Kidney capillary endothelial cell (primary cell): ENCODE results near the gene C1QB.
"Not testable (repeated sequence)": the region's sequence is repeated elsewhere in the genome, so short reads cannot be mapped to it uniquely, and the experiment has no call there.

Experiments
- DNase-seq: peaks from one replicate; pipeline ENCODE4 v3.0.0-alpha.2; 2018; ENCODE audit warnings: low spot score

Gene C1QB

DNA sequence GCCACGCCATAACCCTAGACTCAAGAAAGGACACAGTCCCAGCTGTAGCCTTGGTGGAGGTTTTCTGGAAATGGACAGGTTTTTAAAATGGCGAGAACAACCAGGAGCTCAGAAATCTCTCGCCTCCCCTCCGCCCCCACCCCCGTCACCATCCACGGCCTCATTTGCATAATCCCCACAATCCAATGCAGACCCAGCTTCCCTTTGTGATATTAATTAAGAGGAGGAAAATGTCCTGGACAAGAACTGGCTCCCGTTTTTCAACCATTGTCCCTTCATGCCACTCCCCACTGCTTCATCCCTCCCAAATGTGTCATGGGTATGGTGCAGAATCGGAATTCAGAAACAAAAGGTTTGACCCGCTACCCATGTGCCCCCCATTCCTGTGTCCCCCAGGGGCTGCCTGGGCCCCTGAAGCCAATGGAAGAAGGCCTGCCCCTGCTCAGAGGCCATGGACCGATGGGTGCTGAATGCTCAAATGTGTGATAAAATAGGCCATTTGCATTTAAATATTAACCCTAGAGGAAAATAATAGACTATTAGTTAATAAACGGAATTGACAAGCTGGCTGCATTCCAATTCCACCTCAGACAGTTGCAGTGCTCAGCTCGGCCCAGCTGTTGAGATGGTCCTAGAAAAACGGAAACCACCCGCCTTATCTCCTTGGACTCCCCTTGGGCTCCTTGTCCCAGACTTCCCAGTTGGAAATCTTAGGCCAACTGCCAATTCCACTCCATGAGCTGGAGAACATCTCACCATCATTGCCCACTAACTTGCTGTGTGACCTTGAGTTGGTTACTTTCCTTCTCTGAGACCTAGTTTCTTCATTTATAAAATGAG lies 46.9 kb downstream of the C1QB start:
- DNase-seq, result no peak

DNA sequence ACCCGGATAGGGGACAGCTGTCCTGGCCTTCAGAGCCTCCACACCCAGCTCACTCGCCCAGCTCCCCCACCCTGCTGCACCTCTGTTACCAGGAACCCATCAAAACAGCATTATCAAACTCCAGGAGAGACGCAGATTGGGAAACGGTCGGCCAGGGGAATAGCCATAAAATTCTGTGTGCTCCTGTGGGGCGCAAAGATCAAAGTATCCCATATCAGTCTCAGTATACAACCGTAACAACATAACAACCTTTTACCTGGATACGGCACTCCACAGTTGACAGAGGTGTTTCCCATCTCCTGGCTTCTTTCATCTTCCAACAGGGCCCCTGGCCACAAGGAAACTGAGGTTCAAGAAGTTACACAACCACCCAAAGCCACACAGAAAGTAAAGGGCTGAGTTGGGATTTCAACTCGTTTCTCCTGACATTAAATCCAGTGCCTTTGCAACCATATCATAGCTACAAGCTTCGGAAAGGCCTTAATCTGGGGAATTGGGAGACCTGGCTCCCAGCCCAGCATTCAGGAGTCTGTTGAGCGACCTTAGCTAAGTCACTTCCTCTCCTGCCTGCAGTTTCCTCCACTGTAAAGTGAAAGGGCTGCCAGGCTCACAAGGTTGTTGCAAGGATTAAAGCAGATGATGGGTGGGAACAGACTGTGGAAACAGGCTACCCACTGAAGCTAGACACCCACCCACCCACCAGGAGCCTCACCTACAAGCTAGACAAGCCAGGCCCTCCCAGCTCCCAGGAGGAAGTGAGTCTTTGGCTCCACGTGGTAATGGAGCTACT lies 49.5 kb downstream of the C1QB start:
- DNase-seq, result peak; percentile 62

DNA sequence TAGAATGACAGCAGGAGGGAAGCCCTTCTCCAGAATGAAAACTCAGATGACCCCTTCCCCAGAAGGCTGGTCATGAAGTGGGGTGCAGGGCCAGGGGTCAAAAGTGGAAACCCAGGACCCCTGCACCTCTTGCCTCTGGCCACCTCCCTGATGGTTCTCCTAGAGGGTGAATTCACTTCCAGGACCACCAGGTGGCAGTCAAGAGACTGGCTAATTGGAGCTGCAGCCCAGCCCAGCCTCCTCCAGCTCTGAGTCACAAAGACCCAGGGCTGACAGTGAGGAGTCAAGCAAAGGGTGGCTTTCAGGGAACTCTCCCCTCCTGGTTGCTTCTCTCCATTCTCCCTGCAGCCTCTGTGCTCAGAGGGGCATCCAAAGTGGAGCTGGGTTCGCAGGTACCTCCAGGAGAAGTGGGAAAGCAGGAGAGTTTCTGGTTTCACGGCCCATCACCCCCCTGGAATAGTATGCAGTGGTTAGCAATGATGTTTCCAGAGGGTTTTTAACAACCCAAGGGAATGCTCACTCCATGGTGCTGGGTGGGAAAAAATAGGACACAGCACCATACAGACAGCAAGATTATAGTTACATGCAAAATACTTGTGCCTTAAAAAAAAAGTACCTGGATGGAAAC lies 51.5 kb downstream of the C1QB start:
- peak; percentile 78 for DNase-seq

DNA sequence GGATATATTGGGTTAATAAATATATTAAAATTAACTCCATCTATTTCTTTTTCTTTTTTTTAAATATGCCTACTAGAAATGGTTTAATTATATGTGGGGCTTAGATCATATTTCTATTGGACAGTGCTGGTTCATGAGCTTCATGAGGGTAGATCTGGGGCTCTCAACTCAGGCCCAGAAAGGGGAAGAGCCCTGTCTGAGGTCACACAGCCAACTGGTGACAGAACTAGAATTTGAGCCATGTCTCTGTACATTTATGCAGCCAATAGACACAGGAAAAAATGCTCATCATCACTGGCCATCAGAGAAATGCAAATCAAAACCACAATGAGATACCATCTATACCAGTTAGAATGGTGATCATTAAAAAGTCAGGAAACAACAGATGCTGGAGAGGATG lies 52.5 kb downstream of the C1QB start:
- DNase-seq, result no peak

DNA sequence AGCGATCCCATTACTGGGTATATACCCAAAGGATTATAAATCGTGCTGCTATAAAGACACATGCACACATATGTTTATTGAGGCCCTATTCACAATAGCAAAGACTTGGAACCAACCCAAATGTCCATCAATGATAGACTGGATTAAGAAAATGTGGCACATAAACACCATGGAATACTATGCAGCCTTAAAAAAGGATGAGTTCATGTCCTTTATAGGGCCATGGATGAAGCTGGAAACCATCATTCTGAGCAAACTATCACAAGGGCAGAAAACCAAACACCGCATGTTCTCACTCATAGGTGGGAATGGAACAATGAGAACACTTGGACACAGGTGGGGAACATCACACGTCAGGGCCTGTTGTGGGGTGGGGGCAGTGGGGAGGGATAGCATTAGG lies 53.1 kb downstream of the C1QB start:
- DNase-seq, result not testable (repeated sequence)

DNA sequence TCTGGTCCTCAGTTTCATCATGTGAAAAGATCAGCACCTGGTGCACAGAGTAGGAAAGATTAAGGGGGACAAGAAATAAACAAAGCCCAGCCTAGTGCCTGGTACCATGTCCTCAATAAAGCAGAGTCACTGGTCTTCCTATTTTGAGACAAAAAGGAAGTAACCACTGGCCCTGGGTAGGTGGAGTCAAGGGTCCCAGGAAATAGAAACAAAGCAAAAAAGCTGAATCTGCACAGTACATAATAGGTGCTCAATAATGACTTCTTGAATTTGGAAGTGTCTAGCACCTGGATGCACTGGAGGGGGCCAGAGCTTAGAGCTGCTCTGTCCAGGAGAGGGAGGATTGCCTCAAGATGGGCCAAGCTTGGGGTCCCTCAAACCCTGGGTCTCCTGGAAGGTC lies 55.7 kb downstream of the C1QB start:
- DNase-seq, result no peak

DNA sequence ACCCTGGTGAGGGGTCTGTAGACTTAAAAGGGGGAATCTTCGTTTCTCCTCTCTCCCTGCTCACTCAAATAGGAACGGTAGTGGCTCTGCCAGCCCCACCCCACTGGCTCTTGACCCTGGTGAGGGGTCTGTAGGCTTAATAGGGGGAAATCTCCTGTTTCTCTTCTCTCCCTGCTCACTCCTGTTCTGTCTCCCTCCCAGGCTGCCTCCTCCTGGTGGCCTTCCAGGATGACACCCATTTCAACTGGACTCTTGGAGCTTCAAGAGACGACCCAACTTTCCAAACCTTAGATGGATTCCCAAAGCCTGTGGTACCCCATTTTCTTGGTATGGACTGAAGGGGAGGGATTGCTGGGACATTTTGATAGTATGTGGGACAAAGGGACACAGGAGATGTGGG lies 56.2 kb downstream of the C1QB start:
- no peak for DNase-seq

DNA sequence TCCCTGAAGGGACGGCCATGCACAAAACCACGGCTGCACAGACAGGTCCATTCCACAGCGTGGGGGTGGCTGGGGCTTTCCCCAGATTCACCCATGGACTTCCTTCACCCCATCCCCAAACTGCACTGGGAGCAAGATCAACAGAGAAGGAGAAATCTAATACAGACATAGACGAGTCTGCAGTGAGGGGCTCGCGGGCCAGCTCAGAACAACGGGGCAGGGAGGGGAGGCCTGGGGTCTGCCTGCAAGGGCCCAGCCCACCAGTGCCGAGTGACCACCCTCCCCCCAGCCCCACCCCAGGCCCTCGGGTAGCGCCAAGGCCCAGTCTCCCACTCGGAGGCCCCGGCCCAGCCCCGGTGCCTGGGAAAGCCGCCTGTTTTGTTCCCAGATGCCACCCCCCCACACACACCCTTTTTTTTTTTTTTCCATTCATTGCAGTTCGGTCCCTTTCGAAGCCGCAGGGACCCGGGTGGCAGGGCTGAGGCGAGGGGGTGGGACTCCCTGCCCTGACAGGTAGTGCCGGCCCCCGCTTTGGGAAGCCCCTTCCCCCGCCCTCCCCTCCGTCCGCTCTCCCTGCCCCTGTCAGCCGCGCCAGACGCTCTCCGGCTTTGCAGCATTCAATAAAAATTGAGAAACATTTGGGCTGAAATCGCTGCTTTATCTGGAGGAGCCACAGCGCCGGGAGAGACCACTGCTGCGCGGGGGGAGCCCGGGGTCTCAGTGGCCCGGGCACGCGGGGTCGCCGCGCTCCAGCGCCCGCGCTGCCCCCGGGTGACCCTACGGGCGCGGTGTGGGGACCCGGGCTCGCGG lies 57.1 kb downstream of the C1QB start:
- DNase-seq, result no peak

DNA sequence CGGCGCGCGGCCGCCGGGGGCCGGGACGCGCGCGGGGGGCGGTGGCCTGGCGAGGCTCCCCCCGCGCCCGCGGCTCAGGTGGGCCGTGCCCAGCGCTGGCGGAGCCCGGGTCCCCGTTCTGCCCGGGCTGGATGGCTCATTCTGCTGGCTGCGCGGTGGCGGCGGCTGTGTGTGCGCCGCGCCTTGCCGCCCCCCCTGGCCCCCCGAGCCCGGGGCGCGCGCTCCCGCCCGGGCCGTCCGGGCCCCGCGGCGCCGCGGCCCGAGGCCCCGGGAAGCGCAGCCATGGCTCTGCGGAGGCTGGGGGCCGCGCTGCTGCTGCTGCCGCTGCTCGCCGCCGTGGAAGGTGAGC lies 57.6 kb downstream of the C1QB start, which contains the start of gene EPHB2:
TSS of gene EPHB2 (plus strand) at position 139 of the 349 bp plus-strand sequence. CDS start at position 283, 144 bp downstream.
- DNase-seq, result no peak

DNA sequence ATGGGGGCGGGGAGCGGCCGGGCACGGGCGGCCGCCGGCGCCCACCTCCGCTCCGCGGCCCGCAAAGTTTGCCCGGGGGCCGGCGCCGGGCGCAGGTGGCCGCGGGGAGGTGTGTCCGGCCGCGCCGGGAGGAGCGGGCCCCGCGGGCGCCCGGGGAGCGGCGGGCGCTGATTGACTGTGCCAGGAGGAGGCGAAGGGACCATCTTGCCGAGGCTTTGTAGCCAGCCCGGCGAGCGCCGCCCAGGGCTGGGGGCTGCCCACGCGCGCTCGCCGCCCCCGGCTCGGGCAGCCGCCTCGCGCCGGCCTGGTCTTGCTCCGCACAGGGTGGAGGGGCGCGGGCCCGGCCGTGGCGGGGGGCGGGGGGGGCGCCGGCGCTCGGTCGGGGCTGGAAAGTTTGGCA lies 58.0 kb downstream of the C1QB start:
- DNase-seq, result no peak
